ENCODE measurements around the gene PROB1. TPM values are rescaled to one million over a fixed set of nuclear protein-coding genes. Genes with fewer than 3 reads are reported as not detected.

PROB1 gene
- total RNA-seq, 1 experiment from 2014 or later, result 3.4 TPM

DNA sequence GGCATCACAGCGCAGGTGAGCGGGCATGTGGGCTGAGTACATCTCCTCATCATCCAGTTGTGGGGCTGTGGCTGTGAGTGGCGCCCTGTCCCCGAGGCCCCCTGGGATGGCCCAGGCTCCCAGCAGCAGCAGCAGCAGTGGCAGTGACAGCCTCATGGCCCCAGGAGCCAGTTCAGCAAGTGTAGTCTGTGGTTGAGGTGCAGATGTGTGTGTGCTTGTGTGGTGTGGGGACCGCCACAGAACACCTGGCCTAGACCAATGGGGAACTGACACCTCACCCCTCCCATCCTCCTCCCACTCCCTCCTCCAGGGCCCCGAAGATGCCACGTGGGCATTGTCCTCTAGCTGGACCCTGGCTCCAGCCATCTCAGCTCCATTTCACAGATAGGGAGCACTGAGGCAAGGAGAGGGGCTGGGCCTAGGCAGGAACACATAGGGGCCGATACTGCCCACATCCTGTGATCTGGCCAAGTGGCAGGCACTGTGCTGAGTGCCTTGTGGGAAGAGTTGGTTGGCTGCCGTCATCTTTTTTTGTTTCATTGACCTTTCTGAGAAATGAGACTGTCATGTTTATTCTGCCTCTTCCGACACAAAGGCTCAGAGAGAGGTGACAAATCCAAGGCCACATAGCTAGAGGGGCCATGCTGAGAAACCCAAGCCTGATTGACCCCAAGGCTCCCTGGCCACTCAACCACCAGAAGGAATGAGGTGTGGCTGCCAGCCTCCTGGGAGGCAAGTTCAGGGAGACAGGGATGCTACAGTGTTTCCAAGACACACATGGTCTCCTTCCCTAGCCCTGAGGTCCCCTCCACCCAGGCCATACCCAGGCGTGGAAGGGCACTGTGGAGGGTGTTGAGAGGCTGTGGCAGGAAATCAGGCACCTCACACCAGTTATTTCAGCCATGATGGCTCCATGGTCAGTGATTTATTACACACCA, 4.9 kb downstream of the PROB1 start, which contains the start of gene MZB1:
Gene MZB1, minus strand, starts transcription at position 213 of the 938 bp plus-strand sequence. Its CDS starts 57 bp downstream, at position 156.
- Mint-ChIP-seq H3K36me3 (ENCODE audit: insufficient read depth in 1 of 3, low read depth in 3 of 3) (no peaks in the 10 kb centered on the region; a peak in 1 of 7 replicates), H3K27ac (peak within 1 kb of the TSS in 2 of 3 experiments; percentile 59 to 81; a peak in 2 of 7 replicates), H3K27me3 (ENCODE audit: low read depth) (peaks cover 26% of the 10 kb centered on the region), H3K4me1 (peaks cover 12 to 37% of the 10 kb centered on the region in 2 experiments), H3K9me3 (no peaks in the 10 kb centered on the region), H3K4me3 (no peak within 1 kb of the TSS; a peak in 1 of 5 replicates)
- no peak within 1 kb of the TSS for H3K4me2 ChIP-seq (ENCODE audit: insufficient read depth, insufficient read length, low read length)
- H2AFZ ChIP-seq (ENCODE audit: low read length), result no peak within 1 kb of the TSS
- H3K14ac ChIP-seq (ENCODE audit: insufficient read depth, low read length), result no peak within 1 kb of the TSS
- no peak within 1 kb of the TSS for H4K91ac ChIP-seq (ENCODE audit: insufficient read length, low read depth, low read length)
- H4K20me1 ChIP-seq (ENCODE audit: control insufficient read depth, insufficient read depth, insufficient read length), result peaks cover 2% of the 10 kb centered on the region
- no peak within 1 kb of the TSS for H2BK12ac ChIP-seq (ENCODE audit: insufficient read length, low read depth, low read length)
- H3K56ac ChIP-seq (ENCODE audit: insufficient read length, low read depth, low read length), result no peak within 1 kb of the TSS
- no peaks in the 10 kb centered on the region for H3K9me3 ChIP-seq (ENCODE audit: control insufficient read depth, low read depth, low read length)
- no peak for DNase-seq
- H3K4ac ChIP-seq (ENCODE audit: low read depth, low read length), result no peak within 1 kb of the TSS
- peaks cover 8% of the 10 kb centered on the region for H3K27me3 ChIP-seq (ENCODE audit: insufficient read depth, low read length)
- no peak within 1 kb of the TSS for H2BK5ac ChIP-seq (ENCODE audit: insufficient read length, low read length)
- peaks cover 22% of the 10 kb centered on the region for H3K23me2 ChIP-seq (ENCODE audit: insufficient read length, low read depth, low read length, poor library complexity, severe bottlenecking)
- no peak within 1 kb of the TSS for H3K18ac ChIP-seq (ENCODE audit: insufficient read length, low read depth, low read length)
- no peak within 1 kb of the TSS for H2BK120ac ChIP-seq (ENCODE audit: low read depth, low read length, poor library complexity, severe bottlenecking)
- no peak within 1 kb of the TSS for H4K8ac ChIP-seq (replicated peaks; ENCODE audit: insufficient read length, low read depth, low read length)
- no peaks in the 10 kb centered on the region for H3K79me1 ChIP-seq (ENCODE audit: insufficient read depth, low read depth, low read length, poor library complexity, severe bottlenecking)
- no peak within 1 kb of the TSS for H2BK20ac ChIP-seq (ENCODE audit: low read depth, low read length, poor library complexity, severe bottlenecking)
- no CpG with 5 or more reads among the region's 11 CpGs for WGBS (ENCODE audit: extremely low coverage, insufficient read length, low lambda C conversion rate)
- H2AK5ac ChIP-seq (ENCODE audit: insufficient read length, low read length), result no peak within 1 kb of the TSS
- no peak within 1 kb of the TSS for H2BK15ac ChIP-seq (ENCODE audit: low read depth, low read length)
- H3K79me2 ChIP-seq (ENCODE audit: insufficient read depth, low read length), result no peaks in the 10 kb centered on the region
- H3T11ph ChIP-seq (ENCODE audit: low read length), result no peak within 1 kb of the TSS
- H3K27ac ChIP-seq (ENCODE audit: insufficient read length, low read depth, low read length), result no peak within 1 kb of the TSS
- no peak within 1 kb of the TSS for H3K9ac ChIP-seq (ENCODE audit: extremely low read depth, insufficient read length, low read length)
- no peak within 1 kb of the TSS for H4K5ac ChIP-seq (ENCODE audit: insufficient read length, low read depth, low read length)
- TF ChIP-seq CTCF (conservative IDR thresholded peaks at IDR 0.05), result no peak
- no peak within 1 kb of the TSS for H3K23ac ChIP-seq (ENCODE audit: insufficient read length, low read depth, low read length)
- H3K4me1 ChIP-seq (ENCODE audit: insufficient read depth, low read length), result peaks cover 3% of the 10 kb centered on the region; the same call in 1 of the 2 replicates
